Ishikawa (cell line): ENCODE data around the gene SH3YL1.

Experiments used
- CEBPB ChIP-seq: IDR thresholded peaks from 2 replicates; pipeline ENCODE4 v1.6.1; 2012
- CREB1 ChIP-seq: IDR thresholded peaks from 2 replicates; pipeline ENCODE4 v1.6.1; 2012; ENCODE audit warnings: low read depth
- EGR1 ChIP-seq: IDR thresholded peaks from 2 replicates; pipeline ENCODE4 v1.6.1; 2012
- EP300 ChIP-seq: IDR thresholded peaks from 2 replicates; pipeline ENCODE4 v1.6.1; 2012; ENCODE audit warnings: borderline replicate concordance
- FOXM1 ChIP-seq: IDR thresholded peaks from 2 replicates; pipeline ENCODE4 v1.6.1; 2012; ENCODE audit warnings: low read depth, borderline replicate concordance
- NFIC ChIP-seq: IDR thresholded peaks from 2 replicates; pipeline ENCODE4 v1.6.1; 2012
- RAD21 ChIP-seq: IDR thresholded peaks from 2 replicates; pipeline ENCODE4 v1.6.1; 2012; ENCODE audit warnings: low read depth
- TAF1 ChIP-seq: IDR thresholded peaks from 2 replicates; pipeline ENCODE4 v1.6.1; 2012; ENCODE audit warnings: low read depth, mild to moderate bottlenecking
- TCF12 ChIP-seq: IDR thresholded peaks from 2 replicates; pipeline ENCODE4 v1.6.1; 2012; ENCODE audit warnings: low read depth
- TEAD4 ChIP-seq: IDR thresholded peaks from 2 replicates; pipeline ENCODE4 v1.6.1; 2012
- YY1 ChIP-seq: IDR thresholded peaks from 2 replicates; pipeline ENCODE4 v1.6.1; 2012; ENCODE audit warnings: low read depth
- ZBTB7A ChIP-seq: IDR thresholded peaks from 2 replicates; pipeline ENCODE4 v1.6.1; 2012; ENCODE audit warnings: low read depth
- TF ChIP-seq, protein P1 (sequence below): IDR thresholded peaks from 2 replicates; pipeline ENCODE4 v1.6.1; 2012
- TF ChIP-seq, protein P2 (sequence below): IDR thresholded peaks from 2 replicates; pipeline ENCODE4 v1.6.1; 2012
- TF ChIP-seq, protein P3 (sequence below): IDR thresholded peaks from 2 replicates; pipeline ENCODE4 v1.6.1; 2012; ENCODE audit warnings: low read depth, mild to moderate bottlenecking

SH3YL1 gene

DNA sequence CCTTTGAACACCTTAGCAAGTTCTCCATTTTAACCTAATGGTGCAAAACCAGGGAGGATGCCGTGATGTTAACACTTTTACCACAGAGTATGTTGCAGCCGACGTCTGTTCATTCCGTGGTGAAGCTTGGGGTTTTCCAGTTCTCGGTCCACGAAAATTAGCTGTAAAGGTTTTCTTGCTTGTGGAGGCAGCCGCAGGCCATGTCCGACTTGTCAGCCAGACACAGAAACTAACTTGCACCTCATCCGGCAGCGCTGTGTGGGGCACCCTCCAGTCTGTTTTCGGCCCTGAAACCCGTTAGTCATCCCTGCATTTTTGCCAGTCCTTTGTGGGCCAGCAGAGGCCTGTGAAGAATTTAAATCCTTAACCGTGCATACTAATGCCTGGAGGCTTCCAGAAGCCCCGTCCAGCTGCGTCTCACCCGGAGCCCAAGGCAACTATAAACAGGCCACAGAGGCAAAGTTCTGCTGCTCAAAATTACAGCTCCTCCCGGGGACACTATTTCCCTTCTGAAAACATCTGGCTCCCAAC, 70.6 kb downstream of the SH3YL1 start:
- TF ChIP-seq, protein P1, sequence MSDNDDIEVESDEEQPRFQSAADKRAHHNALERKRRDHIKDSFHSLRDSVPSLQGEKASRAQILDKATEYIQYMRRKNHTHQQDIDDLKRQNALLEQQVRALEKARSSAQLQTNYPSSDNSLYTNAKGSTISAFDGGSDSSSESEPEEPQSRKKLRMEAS: no peak
- TF ChIP-seq TEAD4: no peak
- no peak for TF ChIP-seq FOXM1

DNA sequence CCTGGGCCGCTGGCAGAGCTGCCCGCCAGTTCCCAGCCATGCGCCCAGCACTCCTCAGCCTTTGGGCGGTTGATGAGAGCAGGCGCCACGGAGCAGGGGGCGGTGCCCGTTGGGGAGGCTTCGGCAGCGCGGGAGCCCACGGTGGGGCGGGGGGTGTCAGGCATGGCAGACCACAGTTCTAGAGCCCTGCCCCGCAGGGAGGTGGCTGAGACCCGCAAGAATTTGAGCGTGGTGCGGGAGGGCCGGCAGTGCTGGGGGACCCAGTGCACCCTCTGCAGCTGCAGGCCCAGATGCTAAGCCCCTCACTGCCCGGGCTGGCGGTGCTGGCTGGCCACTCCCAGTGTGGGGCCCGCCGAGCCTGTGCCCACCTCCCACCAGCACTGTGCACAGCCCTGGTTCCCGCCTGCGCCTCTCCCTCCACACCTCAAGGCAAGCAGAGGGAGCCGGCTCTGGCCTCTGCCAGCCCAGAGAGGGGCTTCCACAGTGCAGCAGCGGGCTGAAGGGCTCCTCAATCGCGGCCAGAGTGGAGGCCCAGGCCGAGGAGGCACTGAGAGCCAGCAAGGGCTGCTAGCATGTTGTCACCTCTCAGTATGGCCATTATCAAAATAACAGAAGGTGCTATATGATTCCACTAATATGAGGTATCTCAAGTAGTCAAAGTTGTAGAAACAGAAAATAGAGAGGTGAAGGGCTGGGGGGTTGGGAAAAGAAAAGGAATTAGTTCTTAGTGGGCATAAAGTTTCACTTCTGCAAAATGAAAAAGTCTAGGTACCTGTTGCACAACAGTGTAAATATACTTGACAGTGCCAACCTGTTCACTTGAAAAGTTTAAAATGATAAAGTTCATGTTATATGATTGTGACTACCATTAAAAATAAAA, 72.3 kb downstream of the SH3YL1 start:
- no peak for TF ChIP-seq RAD21
- TF ChIP-seq CREB1: no peak
- no peak for TF ChIP-seq TEAD4
- no peak for TF ChIP-seq YY1
- no peak for TF ChIP-seq ZBTB7A
- no peak for TF ChIP-seq TCF12
- TF ChIP-seq, protein P2, sequence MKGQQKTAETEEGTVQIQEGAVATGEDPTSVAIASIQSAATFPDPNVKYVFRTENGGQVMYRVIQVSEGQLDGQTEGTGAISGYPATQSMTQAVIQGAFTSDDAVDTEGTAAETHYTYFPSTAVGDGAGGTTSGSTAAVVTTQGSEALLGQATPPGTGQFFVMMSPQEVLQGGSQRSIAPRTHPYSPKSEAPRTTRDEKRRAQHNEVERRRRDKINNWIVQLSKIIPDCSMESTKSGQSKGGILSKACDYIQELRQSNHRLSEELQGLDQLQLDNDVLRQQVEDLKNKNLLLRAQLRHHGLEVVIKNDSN: no peak
- TF ChIP-seq TAF1: no peak
- TF ChIP-seq EP300: no peak
- no peak for TF ChIP-seq EGR1
- no peak for TF ChIP-seq NFIC
- TF ChIP-seq, protein P1: no peak
- TF ChIP-seq FOXM1: no peak
- TF ChIP-seq CEBPB: no peak
- TF ChIP-seq, protein P3, sequence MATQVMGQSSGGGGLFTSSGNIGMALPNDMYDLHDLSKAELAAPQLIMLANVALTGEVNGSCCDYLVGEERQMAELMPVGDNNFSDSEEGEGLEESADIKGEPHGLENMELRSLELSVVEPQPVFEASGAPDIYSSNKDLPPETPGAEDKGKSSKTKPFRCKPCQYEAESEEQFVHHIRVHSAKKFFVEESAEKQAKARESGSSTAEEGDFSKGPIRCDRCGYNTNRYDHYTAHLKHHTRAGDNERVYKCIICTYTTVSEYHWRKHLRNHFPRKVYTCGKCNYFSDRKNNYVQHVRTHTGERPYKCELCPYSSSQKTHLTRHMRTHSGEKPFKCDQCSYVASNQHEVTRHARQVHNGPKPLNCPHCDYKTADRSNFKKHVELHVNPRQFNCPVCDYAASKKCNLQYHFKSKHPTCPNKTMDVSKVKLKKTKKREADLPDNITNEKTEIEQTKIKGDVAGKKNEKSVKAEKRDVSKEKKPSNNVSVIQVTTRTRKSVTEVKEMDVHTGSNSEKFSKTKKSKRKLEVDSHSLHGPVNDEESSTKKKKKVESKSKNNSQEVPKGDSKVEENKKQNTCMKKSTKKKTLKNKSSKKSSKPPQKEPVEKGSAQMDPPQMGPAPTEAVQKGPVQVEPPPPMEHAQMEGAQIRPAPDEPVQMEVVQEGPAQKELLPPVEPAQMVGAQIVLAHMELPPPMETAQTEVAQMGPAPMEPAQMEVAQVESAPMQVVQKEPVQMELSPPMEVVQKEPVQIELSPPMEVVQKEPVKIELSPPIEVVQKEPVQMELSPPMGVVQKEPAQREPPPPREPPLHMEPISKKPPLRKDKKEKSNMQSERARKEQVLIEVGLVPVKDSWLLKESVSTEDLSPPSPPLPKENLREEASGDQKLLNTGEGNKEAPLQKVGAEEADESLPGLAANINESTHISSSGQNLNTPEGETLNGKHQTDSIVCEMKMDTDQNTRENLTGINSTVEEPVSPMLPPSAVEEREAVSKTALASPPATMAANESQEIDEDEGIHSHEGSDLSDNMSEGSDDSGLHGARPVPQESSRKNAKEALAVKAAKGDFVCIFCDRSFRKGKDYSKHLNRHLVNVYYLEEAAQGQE: no peak

DNA sequence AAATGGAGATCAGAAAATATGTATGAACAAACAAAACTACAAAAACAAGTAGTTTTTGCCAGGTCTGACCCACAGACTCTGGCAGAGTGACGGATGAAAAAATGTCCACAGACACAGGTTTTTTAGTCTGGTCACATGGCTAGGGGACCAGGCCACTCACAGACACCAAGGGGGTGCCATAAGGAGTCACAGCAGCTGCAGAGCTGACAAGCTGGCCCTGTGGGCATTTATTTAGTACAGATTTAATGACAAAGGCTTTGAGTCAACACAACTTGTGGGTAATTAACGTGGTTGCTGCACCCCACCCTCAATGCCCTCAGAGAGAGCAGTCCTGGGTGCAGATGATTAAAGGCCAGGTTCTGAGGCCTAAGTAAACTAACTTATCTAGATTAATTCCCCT, 76.0 kb downstream of the SH3YL1 start:
- no peak for TF ChIP-seq TCF12
- no peak for TF ChIP-seq FOXM1
- TF ChIP-seq EP300: no peak
- no peak for TF ChIP-seq CREB1
- TF ChIP-seq, protein P1: no peak
- no peak for TF ChIP-seq TAF1
- TF ChIP-seq NFIC: no peak
- TF ChIP-seq, protein P2: no peak
- TF ChIP-seq YY1: no peak
- no peak for TF ChIP-seq RAD21
- TF ChIP-seq ZBTB7A: no peak
- TF ChIP-seq, protein P3: no peak
- TF ChIP-seq EGR1: no peak
- TF ChIP-seq TEAD4: no peak
- no peak for TF ChIP-seq CEBPB

DNA sequence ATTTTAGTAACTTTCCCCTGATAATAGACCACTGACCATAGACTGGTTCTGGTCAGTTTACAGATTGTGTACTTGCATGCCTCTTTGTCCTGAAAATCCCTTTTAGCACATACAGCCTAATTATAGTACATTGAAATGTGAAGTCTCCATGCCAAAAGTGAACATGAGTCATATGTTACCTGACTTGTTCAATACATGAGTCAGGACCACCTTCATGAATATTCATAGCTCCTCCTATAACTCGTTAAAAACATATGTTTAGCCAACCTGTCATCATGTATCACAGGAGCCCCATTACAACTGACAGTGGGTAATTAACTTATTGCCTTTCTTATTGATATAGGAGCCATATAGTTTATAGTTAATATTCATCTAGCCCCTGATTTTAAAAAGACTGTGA, 78.6 kb downstream of the SH3YL1 start:
- TF ChIP-seq, protein P3: no peak
- TF ChIP-seq CEBPB (no peak), TCF12 (no peak), RAD21 (no peak), CREB1 (no peak), NFIC (no peak), EP300 (no peak), ZBTB7A (no peak), TAF1 (no peak), FOXM1 (no peak), EGR1 (no peak), TEAD4 (no peak)
- TF ChIP-seq, protein P2: no peak
